Activated CD8-positive, alpha-beta memory T cell treated with anti-CD3 and anti-CD28 coated beads for 4 hours (primary cell): ENCODE results near the gene WNT16.

Experiments
- DNase-seq, 2 donors: peaks; one replicate each; pipeline ENCODE4 v3.0.0-alpha.2; 2020; ENCODE audit warnings: low read depth in 2 of 2

WNT16 gene

GRCh38 chr7:121343302-121343701, 14.5 kb downstream of the WNT16 start:
- DNase-seq = no peak

- DNase-seq = no peak
These were observed 15.3 kb downstream of the WNT16 start for GRCh38 chr7:121344093-121344492.

- DNase-seq = no peak
These were observed 15.7 kb downstream of the WNT16 start for GRCh38 chr7:121344497-121344896.

GRCh38 chr7:121351682-121352081, 22.9 kb downstream of the WNT16 start:
- DNase-seq = no peak

GRCh38 chr7:121352323-121352722, 23.5 kb downstream of the WNT16 start:
- DNase-seq = no peak

GRCh38 chr7:121355574-121355973, 26.8 kb downstream of the WNT16 start:
- no peak for DNase-seq

GRCh38 chr7:121360564-121360963, 31.8 kb downstream of the WNT16 start:
- DNase-seq = no peak

- no peak for DNase-seq
These were observed 38.1 kb downstream of the WNT16 start for GRCh38 chr7:121366852-121367431.

GRCh38 chr7:121369462-121369861, 40.7 kb downstream of the WNT16 start:
- no peak for DNase-seq

- no peak for DNase-seq
These were observed 42.6 kb downstream of the WNT16 start for GRCh38 chr7:121371367-121371766.

GRCh38 chr7:121371883-121372282, 43.1 kb downstream of the WNT16 start:
- DNase-seq = no peak

- DNase-seq = no peak
These were observed 43.7 kb downstream of the WNT16 start for GRCh38 chr7:121372376-121373010.

- no peak for DNase-seq
These were observed 44.4 kb downstream of the WNT16 start for GRCh38 chr7:121373177-121373576.

GRCh38 chr7:121376979-121377378, 48.2 kb downstream of the WNT16 start:
- no peak for DNase-seq

GRCh38 chr7:121379930-121380329, 51.1 kb downstream of the WNT16 start:
- DNase-seq = no peak

- DNase-seq = no peak
These were observed 53.7 kb downstream of the WNT16 start for GRCh38 chr7:121382473-121382872.

GRCh38 chr7:121383235-121383910, 54.6 kb downstream of the WNT16 start:
- no peak for DNase-seq

- no peak for DNase-seq
These were observed 55.5 kb downstream of the WNT16 start for GRCh38 chr7:121384265-121384664.

- no peak for DNase-seq
These were observed 56.4 kb downstream of the WNT16 start for GRCh38 chr7:121385056-121385799.

- DNase-seq = no peak
These were observed 57.0 kb downstream of the WNT16 start for GRCh38 chr7:121385800-121386179.

- no peak for DNase-seq
These were observed 60.1 kb downstream of the WNT16 start for GRCh38 chr7:121388950-121389349.

GRCh38 chr7:121390109-121390508, 61.3 kb downstream of the WNT16 start:
- DNase-seq = no peak

- DNase-seq = no peak
These were observed 61.8 kb downstream of the WNT16 start for GRCh38 chr7:121390617-121391016.
